ENCODE data around the gene ABI3. TPM values are rescaled to one million over a fixed set of nuclear protein-coding genes. Genes with fewer than 3 reads are reported as not detected.

ABI3 gene
- total RNA-seq, 8 experiments from 2014 or later, result 0.17 to 14.1 (median 1.7) TPM; not detected in 2

DNA sequence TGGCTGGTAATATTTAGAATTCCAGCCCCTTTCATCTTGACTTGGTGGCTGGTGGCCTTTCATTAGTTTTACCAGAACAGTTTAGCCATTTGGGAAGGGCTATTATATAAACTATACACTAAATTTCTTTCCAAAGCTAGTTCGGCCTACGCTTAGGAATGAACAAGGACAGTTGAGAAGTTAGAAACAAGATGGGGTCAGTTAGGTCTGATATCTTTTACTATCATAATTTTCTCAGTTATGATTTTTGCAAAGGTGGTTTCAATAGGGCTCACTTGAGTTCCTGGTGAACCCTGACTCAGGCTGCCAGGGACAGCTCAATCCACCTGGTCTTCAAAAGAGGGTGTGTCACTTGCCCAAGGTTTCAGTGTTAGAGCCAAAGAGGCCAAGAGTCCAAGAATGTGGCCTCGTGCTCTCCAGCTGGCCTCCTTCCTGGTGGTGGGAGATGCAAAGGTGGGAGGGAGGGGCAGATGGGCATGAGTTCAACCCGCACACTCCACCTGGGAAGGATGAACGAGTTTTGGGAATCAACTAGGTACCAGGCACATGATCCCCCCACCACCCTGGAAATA, 24.1 kb downstream of the ABI3 start:
- in situ Hi-C loops (cut with MboI; ENCODE audit: low pct_unique_long_range_greater_than_20kb in 2 of 9, low sequenced_read_pairs in 9 of 9, unreplicated experiment in 9 of 9), result no loop called here
- WGBS, 10 experiments, result 76 to 100% (median 83%) methylated on average over 1 to 4 of the region's 5 CpGs; no CpG with 5 or more reads in 2 of the 10 experiments
- no peak overlapping the region for H3K27ac ChIP-seq
- peaks cover 0 to 2% of the 10 kb centered on the region in 2 donors for H3K4me1 ChIP-seq (replicated peaks in 1 of 2)
- H3K4me3 ChIP-seq, result no peak overlapping the region
- ATAC-seq (replicated peaks in 6 of 8), result no peak

DNA sequence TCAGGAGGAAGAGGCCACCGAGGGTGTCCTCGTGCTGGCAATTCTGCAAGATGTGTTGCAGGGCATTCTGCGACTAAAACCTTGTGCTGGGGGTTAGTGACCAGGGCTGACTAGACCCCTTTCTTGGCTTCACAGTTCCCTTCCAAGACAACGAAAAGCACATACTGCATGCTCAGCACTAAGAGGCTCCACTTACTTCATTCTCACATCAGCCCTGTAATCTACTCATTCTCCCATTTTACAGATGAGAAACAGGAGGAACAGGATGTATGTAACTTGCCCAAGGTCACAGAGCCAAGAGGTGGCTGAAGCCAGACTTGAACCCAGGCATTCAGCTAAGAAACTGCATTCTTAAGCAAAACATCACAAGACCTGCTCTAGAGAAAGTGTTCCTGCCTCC, 25.4 kb downstream of the ABI3 start:
- no peak overlapping the region for H3K27ac ChIP-seq
- 22 to 100% (median 71%) methylated on average over 1 to 4 of the region's 4 CpGs; no CpG with 5 or more reads in 3 of the 10 experiments for WGBS, 10 experiments

DNA sequence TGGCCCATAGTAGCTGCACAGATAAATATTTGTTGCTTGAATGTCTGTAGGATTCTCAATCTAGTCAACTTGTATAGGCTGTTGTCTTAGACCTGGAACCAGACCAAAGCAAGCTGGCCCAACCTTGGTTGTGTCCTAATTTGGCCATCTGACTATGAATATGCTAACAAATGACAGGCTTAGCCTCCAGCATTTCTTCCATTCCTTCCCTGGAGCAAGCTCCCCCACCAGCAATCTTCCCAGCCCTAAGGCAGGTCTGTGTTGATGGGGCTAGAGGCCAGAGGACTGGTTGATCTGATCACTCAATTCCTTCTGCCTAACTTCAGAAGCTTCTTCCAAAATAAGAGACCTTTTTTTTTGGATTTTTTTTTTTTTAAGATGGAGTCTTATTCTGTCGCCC, 29.5 kb downstream of the ABI3 start:
- ATAC-seq (replicated peaks in 6 of 8), result peak in 3 of 8 experiments; percentile 87 to 97 (median 96)
- Histone ChIP-seq H3K4me3 (no peak overlapping the region), H3K27ac (no peak overlapping the region), H3K4me1 (replicated peaks in 1 of 2) (no peaks in the 10 kb centered on the region)
- 80% methylated on average over 1 of the region's 1 CpG; no CpG with 5 or more reads in 8 of the 10 experiments for WGBS, 10 experiments
- in situ Hi-C loops (cut with MboI; ENCODE audit: low pct_unique_long_range_greater_than_20kb in 2 of 9, low sequenced_read_pairs in 9 of 9, unreplicated experiment in 9 of 9), result no loop called here

More for the DNA sequence above, 25.4 kb downstream of the ABI3 start:
- no peak overlapping the region for H3K4me3 ChIP-seq
- ATAC-seq (replicated peaks in 6 of 8), result no peak
- in situ Hi-C loops (cut with MboI; ENCODE audit: low pct_unique_long_range_greater_than_20kb in 2 of 9, low sequenced_read_pairs in 9 of 9, unreplicated experiment in 9 of 9), result no loop called here
- H3K4me1 ChIP-seq (replicated peaks in 1 of 2), result peaks cover 0 to 2% of the 10 kb centered on the region in 2 donors

DNA sequence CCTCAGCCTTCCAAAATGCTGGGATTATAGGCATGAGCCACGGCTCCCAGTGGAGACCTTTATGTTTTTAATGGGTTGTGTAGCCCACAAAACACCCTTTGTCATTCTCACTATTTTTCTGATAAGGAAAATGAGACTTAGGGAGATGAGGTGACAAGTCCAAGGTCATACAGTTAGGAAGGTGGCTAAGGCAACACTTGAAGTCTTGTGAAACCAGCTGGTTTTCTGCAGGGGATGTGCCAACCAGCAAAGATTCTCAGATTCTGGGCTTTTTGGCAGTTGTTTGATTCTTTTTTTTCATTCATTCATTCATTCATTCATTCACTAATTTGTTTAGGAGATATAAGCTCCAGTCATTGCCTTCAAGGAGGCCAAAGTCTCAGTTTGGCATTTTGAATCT, 30.1 kb downstream of the ABI3 start:
- no peaks in the 10 kb centered on the region for H3K4me1 ChIP-seq (replicated peaks in 1 of 2)
- in situ Hi-C loops (cut with MboI; ENCODE audit: low pct_unique_long_range_greater_than_20kb in 2 of 9, low sequenced_read_pairs in 9 of 9, unreplicated experiment in 9 of 9), result no loop called here
- H3K27ac ChIP-seq, result no peak overlapping the region
- H3K4me3 ChIP-seq, result no peak overlapping the region
- no peak for ATAC-seq (replicated peaks in 6 of 8)
- 40% methylated on average over 1 of the region's 1 CpG; no CpG with 5 or more reads in 9 of the 10 experiments for WGBS, 10 experiments

DNA sequence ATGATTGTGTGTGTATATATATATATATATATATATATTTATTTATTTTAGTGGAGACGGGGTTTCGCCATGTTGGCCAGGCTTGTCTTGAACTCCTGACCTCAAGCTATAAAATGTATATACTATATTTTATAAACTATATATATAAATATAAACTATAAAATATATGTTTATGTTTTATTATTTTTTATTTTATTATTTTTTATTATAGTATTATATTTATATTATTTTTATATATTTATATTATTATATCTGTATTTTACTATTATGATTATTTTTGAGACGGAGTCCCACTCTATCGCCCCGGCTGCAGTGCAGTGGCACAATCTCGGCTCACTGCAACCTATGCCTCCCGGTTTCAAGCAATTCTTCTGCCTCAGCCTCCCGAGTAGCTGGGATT, 30.5 kb downstream of the ABI3 start:
- Histone ChIP-seq H3K27ac (no peak overlapping the region), H3K4me3 (no peak overlapping the region), H3K4me1 (replicated peaks in 1 of 2) (no peaks in the 10 kb centered on the region)
- in situ Hi-C loops (cut with MboI; ENCODE audit: low pct_unique_long_range_greater_than_20kb in 2 of 9, low sequenced_read_pairs in 9 of 9, unreplicated experiment in 9 of 9), result no loop called here
- ATAC-seq (replicated peaks in 6 of 8), result no peak
- WGBS, 10 experiments, result 69 to 94% (median 88%) methylated on average over 1 to 8 of the region's 8 CpGs; no CpG with 5 or more reads in 1 of the 10 experiments

DNA sequence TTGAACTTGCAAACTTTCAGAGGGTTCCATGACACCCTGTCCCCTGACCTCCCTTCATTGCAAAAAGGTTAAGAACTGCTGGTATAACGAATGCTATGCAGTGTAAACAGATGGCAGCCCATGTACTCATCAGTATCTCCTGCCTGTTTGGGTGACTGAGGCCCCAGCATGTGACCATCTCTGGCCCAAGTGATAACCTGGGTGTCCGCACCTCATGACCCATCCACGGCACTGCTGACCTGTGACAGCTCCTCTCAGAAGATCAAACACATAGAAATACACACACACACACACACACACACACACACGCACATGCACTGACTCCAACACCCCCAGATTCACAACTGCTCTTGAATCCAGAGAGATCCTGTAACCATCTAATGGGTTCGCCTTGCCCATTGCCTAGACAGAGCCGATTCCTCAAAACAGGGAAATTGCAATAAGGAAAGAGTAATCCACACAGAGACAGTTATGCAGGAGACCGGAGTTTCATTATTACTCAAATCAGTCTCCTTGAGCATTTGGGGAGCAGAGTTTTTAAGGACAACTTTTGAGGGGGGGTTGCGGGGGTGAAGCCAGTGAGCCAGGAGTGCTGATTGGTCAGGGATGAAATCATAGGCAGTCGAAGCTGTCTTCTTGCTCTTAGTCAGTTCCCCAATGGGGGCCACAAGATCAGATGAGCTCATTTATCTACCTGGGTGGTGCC, 31.3 kb downstream of the ABI3 start:
- no peak overlapping the region for H3K4me3 ChIP-seq
- 30 to 83% (median 69%) methylated on average over 1 to 6 of the region's 9 CpGs; no CpG with 5 or more reads in 3 of the 10 experiments for WGBS, 10 experiments
- H3K27ac ChIP-seq, result no peak overlapping the region
- H3K4me1 ChIP-seq (replicated peaks in 1 of 2), result no peaks in the 10 kb centered on the region
- ATAC-seq (replicated peaks in 6 of 8), result peak in 2 of 8 experiments; percentile 13 to 52
- in situ Hi-C loops (cut with MboI; ENCODE audit: low pct_unique_long_range_greater_than_20kb in 2 of 9, low sequenced_read_pairs in 9 of 9, unreplicated experiment in 9 of 9), result no loop called here

DNA sequence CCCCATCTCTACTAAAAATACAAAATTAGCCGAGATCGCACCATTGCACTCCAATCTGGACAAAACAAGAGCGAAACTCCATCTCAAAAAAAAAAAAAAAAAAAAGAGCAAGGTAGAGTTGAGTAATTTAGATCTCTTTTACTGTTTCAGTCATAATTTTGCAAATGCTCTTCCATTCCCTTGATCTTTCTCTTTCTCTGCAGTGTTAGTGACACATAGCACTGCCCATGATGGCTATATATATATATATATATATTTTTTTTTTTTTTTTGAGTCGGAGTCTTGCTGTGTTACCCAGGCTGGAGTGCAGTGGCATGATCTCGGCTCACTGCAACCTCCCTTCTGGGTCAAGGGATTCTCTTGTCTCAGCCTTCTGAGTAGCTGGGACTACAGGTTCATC, 32.3 kb downstream of the ABI3 start:
- Histone ChIP-seq H3K4me1 (replicated peaks in 1 of 2) (no peaks in the 10 kb centered on the region), H3K27ac (no peak overlapping the region), H3K4me3 (no peak overlapping the region)
- no peak for ATAC-seq (replicated peaks in 6 of 8)
- 83 to 100% (median 93%) methylated on average over 1 to 5 of the region's 5 CpGs; no CpG with 5 or more reads in 3 of the 10 experiments for WGBS, 10 experiments
- in situ Hi-C loops (cut with MboI; ENCODE audit: low pct_unique_long_range_greater_than_20kb in 2 of 9, low sequenced_read_pairs in 9 of 9, unreplicated experiment in 9 of 9), result no loop called here

DNA sequence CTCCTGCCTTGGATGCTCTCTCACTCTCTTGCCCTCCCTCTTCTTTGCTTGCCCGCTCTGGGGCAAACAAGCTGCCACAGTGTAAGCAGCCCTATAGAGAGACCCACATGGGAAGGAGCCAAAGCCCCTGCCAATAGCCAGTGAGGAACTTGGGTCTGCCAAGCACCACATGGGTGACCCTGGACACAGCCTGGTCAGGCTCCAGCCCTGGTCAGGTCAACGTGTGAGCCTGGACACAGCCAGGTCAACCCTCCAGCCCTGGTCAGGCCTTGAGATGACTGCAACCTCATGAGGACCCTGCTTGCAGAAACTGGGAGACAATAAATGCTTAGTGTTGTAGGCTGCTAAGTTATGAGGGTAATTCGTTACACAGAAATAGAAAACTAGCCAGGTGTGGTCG, 34.3 kb downstream of the ABI3 start:
- 73 to 100% (median 96%) methylated on average over 1 to 4 of the region's 4 CpGs; no CpG with 5 or more reads in 2 of the 10 experiments for WGBS, 10 experiments
- no peaks in the 10 kb centered on the region for H3K4me1 ChIP-seq (replicated peaks in 1 of 2)
- H3K4me3 ChIP-seq, result no peak overlapping the region
- in situ Hi-C loops (cut with MboI; ENCODE audit: low pct_unique_long_range_greater_than_20kb in 2 of 9, low sequenced_read_pairs in 9 of 9, unreplicated experiment in 9 of 9), result no loop called here
- no peak for ATAC-seq (replicated peaks in 6 of 8)
- no peak overlapping the region for H3K27ac ChIP-seq

DNA sequence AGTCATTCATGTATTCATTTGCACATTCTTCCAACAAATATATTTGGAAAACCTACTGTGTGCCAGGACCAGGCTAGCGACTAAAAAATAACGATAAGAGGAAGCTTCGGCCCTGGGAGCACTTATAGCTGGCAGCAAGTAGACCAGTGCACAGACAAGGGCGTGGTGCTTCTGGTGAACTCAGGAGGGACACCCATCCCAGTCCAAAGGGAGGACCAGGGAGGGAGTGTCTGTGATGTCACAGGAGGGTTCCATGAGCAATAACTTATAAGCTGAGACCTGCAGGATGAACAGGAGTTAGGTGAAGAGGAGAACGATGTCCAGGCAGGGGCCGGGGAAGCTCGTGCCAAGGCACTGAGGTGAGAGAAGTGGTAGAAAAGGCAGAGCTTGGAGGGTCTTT, 37.4 kb downstream of the ABI3 start:
- WGBS, 10 experiments, result 60 to 100% (median 88%) methylated on average over 1 to 6 of the region's 7 CpGs; no CpG with 5 or more reads in 2 of the 10 experiments
- Histone ChIP-seq H3K4me1 (replicated peaks in 1 of 2) (no peaks in the 10 kb centered on the region), H3K4me3 (no peak overlapping the region), H3K27ac (no peak overlapping the region)
- in situ Hi-C loops (cut with MboI; ENCODE audit: low pct_unique_long_range_greater_than_20kb in 2 of 9, low sequenced_read_pairs in 9 of 9, unreplicated experiment in 9 of 9), result no loop called here
- ATAC-seq (replicated peaks in 6 of 8), result no peak

DNA sequence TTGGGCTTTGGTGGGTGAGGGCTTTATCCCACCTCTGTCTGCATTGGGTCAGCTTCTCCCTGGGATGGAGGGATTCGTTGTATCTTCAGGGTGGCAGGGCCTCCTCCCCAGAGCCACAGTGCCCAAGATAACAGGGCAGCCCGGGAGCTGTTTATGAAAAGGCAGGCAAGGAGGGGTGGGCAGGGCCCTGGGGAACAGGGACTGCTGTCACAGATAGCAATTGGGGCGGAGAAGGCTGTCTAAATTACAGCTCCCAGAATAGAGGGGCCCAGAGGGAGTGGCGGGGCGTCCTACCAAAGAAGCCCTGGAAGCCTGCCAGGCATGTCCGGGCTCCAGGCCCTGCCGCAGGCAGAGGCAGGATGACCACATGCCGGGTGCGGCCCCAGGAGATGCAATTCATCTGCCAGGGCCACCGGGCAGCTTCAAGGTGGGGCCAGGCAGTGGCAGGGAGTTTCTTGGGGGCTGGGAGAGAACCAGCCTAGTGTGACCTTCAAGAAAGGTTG, 38.8 kb downstream of the ABI3 start:
- no peak overlapping the region for H3K4me3 ChIP-seq
- no peaks in the 10 kb centered on the region for H3K4me1 ChIP-seq (replicated peaks in 1 of 2)
- in situ Hi-C loops (cut with MboI; ENCODE audit: low pct_unique_long_range_greater_than_20kb in 2 of 9, low sequenced_read_pairs in 9 of 9, unreplicated experiment in 9 of 9), result no loop called here
- H3K27ac ChIP-seq, result no peak overlapping the region
- peak; percentile 25 to 80 (median 62) for ATAC-seq (replicated peaks in 6 of 8)
- 0 to 20% (median 13%) methylated on average over 1 to 4 of the region's 10 CpGs; no CpG with 5 or more reads in 7 of the 10 experiments for WGBS, 10 experiments

DNA sequence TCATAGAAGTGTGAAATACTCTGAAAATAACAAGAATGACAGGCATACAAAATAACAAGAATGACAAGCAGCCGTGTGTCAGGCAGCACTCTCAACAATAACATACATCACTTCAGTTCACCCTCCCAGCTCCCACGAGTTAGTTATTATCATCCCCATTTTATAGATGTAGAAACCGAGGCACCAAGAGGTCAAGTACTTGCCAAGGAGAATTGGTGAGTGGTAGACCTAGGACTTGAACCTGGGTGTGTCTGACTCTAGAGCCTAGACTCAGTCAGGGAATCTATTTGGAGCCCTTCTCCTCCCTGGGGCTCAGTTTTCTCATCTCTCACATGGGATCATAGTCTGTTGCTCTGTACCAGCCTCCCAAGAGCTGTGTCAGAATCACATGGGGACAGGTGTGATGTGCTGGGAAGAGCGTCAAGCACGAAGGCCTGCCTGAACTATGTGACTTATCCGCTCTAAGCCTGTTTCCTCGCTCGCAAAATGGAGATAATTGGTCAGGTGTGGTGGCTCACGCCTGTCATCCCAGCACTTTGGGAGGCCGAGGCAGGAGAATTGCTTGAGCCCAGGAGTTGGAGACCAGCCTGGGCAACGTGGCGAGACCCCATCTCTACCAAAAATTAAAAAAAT, 39.5 kb downstream of the ABI3 start:
- Histone ChIP-seq H3K4me3 (no peak overlapping the region), H3K4me1 (replicated peaks in 1 of 2) (no peaks in the 10 kb centered on the region), H3K27ac (no peak overlapping the region)
- in situ Hi-C loops (cut with MboI; ENCODE audit: low pct_unique_long_range_greater_than_20kb in 2 of 9, low sequenced_read_pairs in 9 of 9, unreplicated experiment in 9 of 9), result no loop called here
- ATAC-seq (replicated peaks in 6 of 8), result no peak
- WGBS, 10 experiments, result 0 to 100% (median 84%) methylated on average over 1 to 7 of the region's 12 CpGs; no CpG with 5 or more reads in 4 of the 10 experiments

DNA sequence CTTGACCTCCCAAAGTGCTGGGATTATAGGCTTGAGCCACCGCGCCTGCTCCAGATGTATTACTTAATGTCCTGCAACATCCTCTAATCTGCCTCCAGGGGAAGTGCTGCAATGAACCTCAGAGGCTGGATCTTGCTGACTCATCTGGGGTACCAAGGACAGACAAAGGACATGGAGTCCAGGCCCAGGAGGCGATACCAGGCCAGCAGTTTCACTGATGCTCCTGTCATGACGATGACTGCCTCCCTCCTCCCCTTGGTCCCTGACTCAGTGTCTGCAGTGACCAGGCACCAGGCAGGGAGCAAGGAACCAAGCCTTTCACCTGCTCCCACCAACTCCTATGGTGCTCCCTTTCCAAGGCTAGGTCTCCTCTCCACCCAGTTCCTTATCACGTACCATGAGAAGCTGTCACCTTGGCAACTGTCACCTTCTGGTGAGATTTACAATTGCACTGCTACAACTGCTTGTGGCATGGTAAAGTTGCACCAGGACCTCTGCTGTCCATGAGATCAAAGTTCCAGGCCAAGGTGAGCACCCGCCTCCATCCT, 41.7 kb downstream of the ABI3 start:
- 40 to 100% (median 79%) methylated on average over 1 to 2 of the region's 6 CpGs; no CpG with 5 or more reads in 5 of the 10 experiments for WGBS, 10 experiments
- in situ Hi-C loops (cut with MboI; ENCODE audit: low pct_unique_long_range_greater_than_20kb in 2 of 9, low sequenced_read_pairs in 9 of 9, unreplicated experiment in 9 of 9), result no loop called here
- no peak overlapping the region for H3K27ac ChIP-seq
- ATAC-seq (replicated peaks in 6 of 8), result peak in 1 of 8 experiments; percentile 29
- H3K4me1 ChIP-seq (replicated peaks in 1 of 2), result no peaks in the 10 kb centered on the region
- no peak overlapping the region for H3K4me3 ChIP-seq

DNA sequence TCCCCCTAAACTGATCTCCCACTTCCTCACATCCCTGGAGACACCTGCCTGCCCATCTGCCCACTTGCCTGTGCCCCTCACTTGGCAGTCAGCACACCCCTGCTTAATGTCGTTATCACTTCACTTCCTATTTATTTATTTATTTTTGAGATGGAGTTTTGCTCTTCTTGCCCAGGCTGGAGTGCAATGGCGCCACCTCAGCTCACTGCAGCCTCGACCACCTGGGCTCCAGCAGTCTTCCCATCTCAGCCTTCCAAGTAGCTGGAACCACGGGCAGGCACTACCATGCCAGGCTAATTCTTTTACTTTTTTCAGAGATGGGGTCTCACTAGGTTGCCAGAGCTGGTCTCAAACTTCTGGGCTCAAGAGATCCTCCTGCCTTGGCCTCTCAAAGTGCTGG, 43.6 kb downstream of the ABI3 start:
- no peak for ATAC-seq (replicated peaks in 6 of 8)
- Histone ChIP-seq H3K27ac (no peak overlapping the region), H3K4me1 (replicated peaks in 1 of 2) (no peaks in the 10 kb centered on the region), H3K4me3 (no peak overlapping the region)
- in situ Hi-C loops (cut with MboI; ENCODE audit: low pct_unique_long_range_greater_than_20kb in 2 of 9, low sequenced_read_pairs in 9 of 9, unreplicated experiment in 9 of 9), result no loop called here
- 0 to 60% (median 50%) methylated on average over 1 to 4 of the region's 4 CpGs; no CpG with 5 or more reads in 3 of the 10 experiments for WGBS, 10 experiments
